Measurements from ENCODE around the gene ATOSB. TPM values are rescaled to one million over a fixed set of nuclear protein-coding genes. Genes with fewer than 3 reads are reported as not detected.

ATOSB gene
- total and polyA plus RNA-seq, 9 of the 15 experiments (the other 6 are each of a cell fraction or from before 2014, with no cell fraction given), result 0.45 to 8.0 (median 4.2) TPM

- TF ChIP-seq ETV6 (IDR thresholded peaks at IDR 0.05; ENCODE audit: borderline replicate concordance in 1 of 2, low read depth in 2 of 2, low read length in 1 of 2) (no peak), ETV6 (CRISPR knock-in tag; IDR thresholded peaks at IDR 0.05; ENCODE audit: borderline replicate concordance) (no peak), RBM15 (IDR thresholded peaks at IDR 0.05; ENCODE audit: insufficient read depth, low read length) (no peak), CBX2 (IDR thresholded peaks at IDR 0.05; ENCODE audit: insufficient read depth, low read length, poor library complexity, severe bottlenecking) (no peak), U2AF2 (optimal IDR thresholded peaks at IDR 0.05; ENCODE audit: low read depth, low read length) (no peak), RREB1 (CRISPR knock-in tag; IDR thresholded peaks at IDR 0.05) (no peak), CHAMP1 (IDR thresholded peaks at IDR 0.05) (no peak), SREBF1 (IDR thresholded peaks at IDR 0.05; ENCODE audit: borderline replicate concordance, low read depth, low read length) (no peak), SNAPC5 (CRISPR knock-in tag; IDR thresholded peaks at IDR 0.05) (no peak), SP1 (CRISPR knock-in tag; IDR thresholded peaks at IDR 0.05) (peak; percentile 92), ZBTB7A (IDR thresholded peaks at IDR 0.05; ENCODE audit: borderline replicate concordance, control insufficient read depth, low read depth, low read length) (peak; percentile 86), TEAD2 (tag; IDR thresholded peaks at IDR 0.05) (no peak), EP300 (IDR thresholded peaks at IDR 0.05; ENCODE audit: low read length) (no peak), ZNF764 (CRISPR knock-in tag; IDR thresholded peaks at IDR 0.05; ENCODE audit: low read depth) (no peak), ARID3A (IDR thresholded peaks at IDR 0.05; ENCODE audit: borderline replicate concordance, low read depth, low read length) (no peak), FOXK1 (CRISPR knock-in tag; IDR thresholded peaks at IDR 0.05; ENCODE audit: borderline replicate concordance) (no peak), PML (IDR thresholded peaks at IDR 0.05; ENCODE audit: low read length) (peak; percentile 64; the same call in 1 of the 2 replicates)
Observed at GRCh38 chr9:35096035-35096849, 19.4 kb downstream of the ATOSB start, which contains the start of gene PIGO (continued).
